ENCODE measurements around the gene CLMN. TPM values are rescaled to one million over a fixed set of nuclear protein-coding genes. Genes with fewer than 3 reads are reported as not detected.
"Not testable (repeated sequence)": the region's sequence is repeated elsewhere in the genome, so short reads cannot be mapped to it uniquely, and the experiment has no call there.

Gene CLMN
- total RNA-seq, 1 donor from 2014 or later = 7.7 TPM

GRCh38 chr14:95140060-95140858 lies 179.4 kb downstream of the CLMN start:
- TF ChIP-seq CTCF (conservative IDR thresholded peaks at IDR 0.05) = no peak
- Mint-ChIP-seq H3K9me3 (peaks cover 6% of the 10 kb centered on the region), H3K27me3 (ENCODE audit: low read depth) (no peaks in the 10 kb centered on the region), H3K27ac (ENCODE audit: unreplicated experiment) (no peak overlapping the region), H3K4me3 (no peak overlapping the region), H3K4me1 (peaks cover 53% of the 10 kb centered on the region), H3K36me3 (ENCODE audit: low read depth) (peaks cover 11% of the 10 kb centered on the region)
- no peak for DNase-seq (ENCODE audit: low read depth, low spot score)

GRCh38 chr14:95138876-95139275 lies 180.8 kb downstream of the CLMN start:
- Mint-ChIP-seq H3K4me3 (no peak overlapping the region), H3K27me3 (ENCODE audit: low read depth) (no peaks in the 10 kb centered on the region), H3K9me3 (no peaks in the 10 kb centered on the region), H3K27ac (ENCODE audit: unreplicated experiment) (no peak overlapping the region), H3K36me3 (ENCODE audit: low read depth) (no peaks in the 10 kb centered on the region), H3K4me1 (peaks cover 63% of the 10 kb centered on the region)
- DNase-seq (ENCODE audit: low read depth, low spot score) = no peak
- TF ChIP-seq CTCF (conservative IDR thresholded peaks at IDR 0.05) = no peak

DNA sequence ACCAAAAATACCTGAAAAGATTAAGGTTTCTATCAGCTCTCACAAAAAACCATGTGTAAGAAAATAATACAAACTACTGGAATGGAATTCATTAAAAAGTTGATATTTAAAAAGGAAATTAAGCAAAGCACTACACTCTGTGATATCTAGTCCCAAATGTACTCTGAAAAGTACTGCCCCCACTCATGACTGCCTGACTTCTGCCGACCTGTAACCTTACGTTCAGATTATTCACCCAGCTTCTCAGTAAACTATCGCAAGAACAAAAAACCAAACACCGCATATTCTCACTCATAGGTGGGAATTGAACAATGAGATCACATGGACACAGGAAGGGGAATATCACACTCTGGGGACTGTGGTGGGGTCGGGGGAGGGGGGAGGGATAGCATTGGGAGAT lies 181.3 kb downstream of the CLMN start:
- not testable (repeated sequence) for DNase-seq (ENCODE audit: low read depth, low spot score); H3K9me3 Mint-ChIP-seq; H3K36me3 Mint-ChIP-seq (ENCODE audit: low read depth); H3K27me3 Mint-ChIP-seq (ENCODE audit: low read depth)
- peak overlapping the region; percentile 87 for H3K27ac Mint-ChIP-seq (ENCODE audit: unreplicated experiment)
- H3K4me3 Mint-ChIP-seq = peak overlapping the region; percentile 28
- H3K4me1 Mint-ChIP-seq = peaks cover 67% of the 10 kb centered on the region

DNA sequence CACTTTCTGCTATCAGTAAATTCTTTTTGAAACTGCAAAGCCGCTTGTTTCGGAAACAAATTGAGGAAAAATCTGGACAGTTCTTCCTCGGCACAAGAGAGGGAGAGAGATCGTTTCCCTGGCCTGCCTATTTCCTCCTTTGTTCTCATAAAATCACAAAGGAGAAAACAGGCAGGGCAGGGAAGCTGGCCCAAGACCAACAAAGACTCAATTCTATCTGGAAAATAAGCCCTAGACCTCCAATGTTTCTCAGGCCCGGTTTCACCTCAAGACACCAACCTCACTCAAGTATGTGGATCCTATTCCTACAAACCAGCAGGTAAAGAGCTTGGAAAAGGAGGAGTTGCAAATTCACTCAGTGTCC lies 181.9 kb downstream of the CLMN start:
- H3K27ac Mint-ChIP-seq (ENCODE audit: unreplicated experiment) = peak overlapping the region; percentile 91
- peaks cover 72% of the 10 kb centered on the region for H3K4me1 Mint-ChIP-seq
- H3K4me3 Mint-ChIP-seq = peak overlapping the region; percentile 56
- no peaks in the 10 kb centered on the region for H3K36me3 Mint-ChIP-seq (ENCODE audit: low read depth)
- H3K27me3 Mint-ChIP-seq (ENCODE audit: low read depth) = no peaks in the 10 kb centered on the region
- no peak for DNase-seq (ENCODE audit: low read depth, low spot score)
- TF ChIP-seq CTCF (conservative IDR thresholded peaks at IDR 0.05) = no peak
- H3K9me3 Mint-ChIP-seq = no peaks in the 10 kb centered on the region

- H3K27ac Mint-ChIP-seq (ENCODE audit: unreplicated experiment) = peak overlapping the region; percentile 91
- TF ChIP-seq CTCF (conservative IDR thresholded peaks at IDR 0.05) = no peak
- H3K9me3 Mint-ChIP-seq = no peaks in the 10 kb centered on the region
- no peak for DNase-seq (ENCODE audit: low read depth, low spot score)
- H3K4me3 Mint-ChIP-seq = peak overlapping the region; percentile 56
- H3K36me3 Mint-ChIP-seq (ENCODE audit: low read depth) = no peaks in the 10 kb centered on the region
- H3K27me3 Mint-ChIP-seq (ENCODE audit: low read depth) = no peaks in the 10 kb centered on the region
- H3K4me1 Mint-ChIP-seq = peaks cover 75% of the 10 kb centered on the region
These were observed 182.4 kb downstream of the CLMN start for GRCh38 chr14:95137164-95137803.

GRCh38 chr14:95136631-95137030 lies 183.1 kb downstream of the CLMN start:
- H3K4me3 Mint-ChIP-seq = no peak overlapping the region
- H3K9me3 Mint-ChIP-seq = no peaks in the 10 kb centered on the region
- no peak for TF ChIP-seq CTCF (conservative IDR thresholded peaks at IDR 0.05)
- no peaks in the 10 kb centered on the region for H3K27me3 Mint-ChIP-seq (ENCODE audit: low read depth)
- H3K36me3 Mint-ChIP-seq (ENCODE audit: low read depth) = no peaks in the 10 kb centered on the region
- no peak for DNase-seq (ENCODE audit: low read depth, low spot score)
- peak overlapping the region; percentile 57 for H3K27ac Mint-ChIP-seq (ENCODE audit: unreplicated experiment)
- H3K4me1 Mint-ChIP-seq = peaks cover 82% of the 10 kb centered on the region
